Fibroblast of pulmonary artery (primary cell): ENCODE measurements around the gene AFM.

ENCODE experiments used
- DNase-seq: peaks from one replicate; pipeline ENCODE4 v3.0.0-alpha.2; 2010; ENCODE audit warnings: low read depth
- H3K4me3 ChIP-seq: replicated peaks from 2 replicates; pipeline ENCODE4 v1.5.1; 2011; ENCODE audit warnings: low read depth, mild to moderate bottlenecking, control low read depth, low read length, moderate library complexity
- CTCF ChIP-seq: IDR thresholded peaks from 2 replicates; pipeline ENCODE4 v1.5.1; 2011; ENCODE audit warnings: mild to moderate bottlenecking, control low read depth, low read length, inconsistent platforms; ENCODE audit errors: missing control alignments

Gene AFM

GRCh38 chr4:73442275-73442674 is 39.3 kb upstream of the AFM start:
- no peak for DNase-seq
- no peak overlapping the region for H3K4me3 ChIP-seq
- no peak for TF ChIP-seq CTCF

GRCh38 chr4:73443224-73443623 is 38.3 kb upstream of the AFM start:
- no peak for DNase-seq
- TF ChIP-seq CTCF: no peak
- H3K4me3 ChIP-seq: no peak overlapping the region

GRCh38 chr4:73445383-73446335 is 35.9 kb upstream of the AFM start:
- TF ChIP-seq CTCF: no peak
- DNase-seq: no peak
- H3K4me3 ChIP-seq: no peak overlapping the region

- DNase-seq: peak; percentile 63
- peak; percentile 88 for TF ChIP-seq CTCF
- H3K4me3 ChIP-seq: no peak overlapping the region
Observed at GRCh38 chr4:73446336-73446938, 35.1 kb upstream of the AFM start.

GRCh38 chr4:73447671-73448070 is 33.9 kb upstream of the AFM start:
- TF ChIP-seq CTCF: no peak
- H3K4me3 ChIP-seq: no peak overlapping the region
- DNase-seq: no peak

- no peak for DNase-seq
- TF ChIP-seq CTCF: no peak
Observed at GRCh38 chr4:73448448-73449203, 32.9 kb upstream of the AFM start.

More at GRCh38 chr4:73448448-73449203, 32.9 kb upstream of the AFM start:
- H3K4me3 ChIP-seq: no peak overlapping the region
